Nephron (organoid): Measurements from ENCODE around the gene SLC18A2.
A peak's percentile ranks its signal among the peaks of the same experiment; 100 is the strongest.

Experiments used
- H3K27ac Mint-ChIP-seq, 3 experiments: 2 replicates each; pipeline ENCODE4 v1.8.0; 2020; ENCODE audit warnings: mixed read lengths in 3 of 3, mild to moderate bottlenecking in 2 of 3, moderate library complexity in 1 of 3
- H3K27me3 Mint-ChIP-seq: 2 replicates; pipeline ENCODE4 v1.8.0; 2021; ENCODE audit warnings: low read depth, mild to moderate bottlenecking, moderate library complexity, mixed read lengths
- H3K36me3 Mint-ChIP-seq: 2 replicates; pipeline ENCODE4 v1.8.0; 2020; ENCODE audit warnings: low read depth, mixed read lengths
- H3K4me1 Mint-ChIP-seq: 2 replicates; pipeline ENCODE4 v1.8.0; 2020; ENCODE audit warnings: mixed read lengths
- H3K4me3 Mint-ChIP-seq, 3 experiments: 2 replicates each; pipeline ENCODE4 v1.8.0; 2020; ENCODE audit warnings: mild to moderate bottlenecking in 3 of 3, mixed read lengths in 3 of 3, moderate library complexity in 2 of 3
- H3K9me3 Mint-ChIP-seq: 2 replicates; pipeline ENCODE4 v1.8.0; 2020; ENCODE audit warnings: mixed read lengths
- CTCF ChIP-seq, 3 experiments: fragments of 200-600 bp; sonication (generic); IDR thresholded peaks; one replicate each; pipeline ENCODE4 v1.5.0; 2021; ENCODE audit warnings: antibody characterized with exemption in 3 of 3; ENCODE audit not compliant: unreplicated experiment in 3 of 3

Gene SLC18A2

GRCh38 chr10:117313641-117314040, 72.7 kb downstream of the SLC18A2 start:
- Mint-ChIP-seq H3K4me3 (no peak overlapping the region), H3K27ac (no peak overlapping the region), H3K4me1 (no peaks in the 10 kb centered on the region), H3K9me3 (no peaks in the 10 kb centered on the region), H3K36me3 (peaks cover 10% of the 10 kb centered on the region), H3K27me3 (no peaks in the 10 kb centered on the region)
- TF ChIP-seq CTCF (IDR thresholded peaks at IDR 0.05; ENCODE audit: unreplicated experiment in 3 of 3), result no peak

- Mint-ChIP-seq H3K4me3 (no peak overlapping the region), H3K9me3 (no peaks in the 10 kb centered on the region), H3K27me3 (no peaks in the 10 kb centered on the region), H3K36me3 (peaks cover 8% of the 10 kb centered on the region), H3K4me1 (no peaks in the 10 kb centered on the region), H3K27ac (no peak overlapping the region)
- TF ChIP-seq CTCF (IDR thresholded peaks at IDR 0.05; ENCODE audit: unreplicated experiment in 3 of 3), result no peak
Measured at GRCh38 chr10:117316701-117317100, 75.8 kb downstream of the SLC18A2 start.

GRCh38 chr10:117318909-117319308, 78.0 kb downstream of the SLC18A2 start:
- H3K27me3 Mint-ChIP-seq, result no peaks in the 10 kb centered on the region
- no peak overlapping the region for H3K27ac Mint-ChIP-seq
- no peaks in the 10 kb centered on the region for H3K9me3 Mint-ChIP-seq
- peak in 2 of 3 experiments; percentile 32 to 57 for TF ChIP-seq CTCF (IDR thresholded peaks at IDR 0.05; ENCODE audit: unreplicated experiment in 3 of 3)
- no peak overlapping the region for H3K4me3 Mint-ChIP-seq
- H3K4me1 Mint-ChIP-seq, result no peaks in the 10 kb centered on the region
- H3K36me3 Mint-ChIP-seq, result peaks cover 4% of the 10 kb centered on the region

GRCh38 chr10:117320050-117320665, 79.2 kb downstream of the SLC18A2 start:
- H3K4me1 Mint-ChIP-seq, result no peaks in the 10 kb centered on the region
- no peaks in the 10 kb centered on the region for H3K9me3 Mint-ChIP-seq
- H3K27me3 Mint-ChIP-seq, result no peaks in the 10 kb centered on the region
- H3K36me3 Mint-ChIP-seq, result peaks cover 4% of the 10 kb centered on the region
- no peak overlapping the region for H3K27ac Mint-ChIP-seq
- TF ChIP-seq CTCF (IDR thresholded peaks at IDR 0.05; ENCODE audit: unreplicated experiment in 3 of 3), result peak; percentile 63 to 79 (median 65)
- H3K4me3 Mint-ChIP-seq, result no peak overlapping the region

GRCh38 chr10:117322260-117322659, 81.3 kb downstream of the SLC18A2 start:
- H3K4me3 Mint-ChIP-seq, result no peak overlapping the region
- H3K27ac Mint-ChIP-seq, result no peak overlapping the region
- H3K9me3 Mint-ChIP-seq, result peaks cover 6% of the 10 kb centered on the region
- peaks cover 20% of the 10 kb centered on the region for H3K36me3 Mint-ChIP-seq
- no peaks in the 10 kb centered on the region for H3K27me3 Mint-ChIP-seq
- H3K4me1 Mint-ChIP-seq, result no peaks in the 10 kb centered on the region
- no peak for TF ChIP-seq CTCF (IDR thresholded peaks at IDR 0.05; ENCODE audit: unreplicated experiment in 3 of 3)

- Mint-ChIP-seq H3K4me3 (no peak overlapping the region), H3K36me3 (peaks cover 23% of the 10 kb centered on the region)
Measured at GRCh38 chr10:117324367-117324766, 83.5 kb downstream of the SLC18A2 start.

More at GRCh38 chr10:117324367-117324766, 83.5 kb downstream of the SLC18A2 start:
- peaks cover 6% of the 10 kb centered on the region for H3K9me3 Mint-ChIP-seq
- H3K27ac Mint-ChIP-seq, result no peak overlapping the region
- TF ChIP-seq CTCF (IDR thresholded peaks at IDR 0.05; ENCODE audit: unreplicated experiment in 3 of 3), result no peak
- no peaks in the 10 kb centered on the region for H3K27me3 Mint-ChIP-seq
- H3K4me1 Mint-ChIP-seq, result no peaks in the 10 kb centered on the region
